IMR-90 (cell line): ENCODE results near the gene CNTLN. TPM values are rescaled to one million over a fixed set of nuclear protein-coding genes. Genes with fewer than 3 reads are reported as not detected.

Source experiments
- ATAC-seq: fragments of 200-7000 bp; cut with Tn5 transposase; 2 replicates; pipeline ENCODE4 v1.9.1; 2020; ENCODE audit warnings: low read depth, mild to moderate bottlenecking, moderate library complexity
- BruUV-seq: library from RNA; stranded (reverse); fragments of 400-500 nt; replicated peaks from 2 replicates; lab custom pipeline; 2021; lab: Mats Ljungman, UMichigan
- CTCF ChIA-PET: fragments of 300-600 bp; formaldehyde crosslinking; extraction: SDS; loops from one replicate; lab custom pipeline; 2021; ENCODE audit warnings: antibody characterized with exemption; lab: Yijun Ruan, JAX
- POLR2A ChIA-PET: fragments of 300-600 bp; sonication (Branson Sonifier 250); formaldehyde crosslinking; loops from one replicate; lab custom pipeline; 2022; ENCODE audit warnings: antibody characterized with exemption; ENCODE audit not compliant: unreplicated experiment; lab: Charles Lee
- DNase-seq: peaks from one replicate; pipeline ENCODE4 v3.0.0; 2013
- H2AFZ ChIP-seq: replicated peaks from 2 replicates; pipeline ENCODE3; 2013; ENCODE audit warnings: low read length, mild to moderate bottlenecking; ENCODE audit not compliant: poor library complexity
- H2AK5ac ChIP-seq: 2 replicates; pipeline ENCODE4 v1.6.1; 2013; ENCODE audit warnings: low read depth, low read length, inconsistent platforms
- H2AK9ac ChIP-seq: replicated peaks from 2 replicates; pipeline ENCODE3; 2013; ENCODE audit warnings: mild to moderate bottlenecking, low read depth, low read length, moderate library complexity; ENCODE audit not compliant: poor library complexity
- H2BK120ac ChIP-seq: 2 replicates; pipeline ENCODE4 v1.6.1; 2013; ENCODE audit warnings: low read depth, low read length, inconsistent platforms
- H2BK15ac ChIP-seq: 3 replicates; pipeline ENCODE4 v1.6.1; 2013; ENCODE audit warnings: low read depth, low read length, inconsistent platforms
- H2BK20ac ChIP-seq: 2 replicates; pipeline ENCODE4 v1.6.1; 2013; ENCODE audit warnings: low read depth, mild to moderate bottlenecking, inconsistent platforms, low read length, moderate library complexity
- H2BK5ac ChIP-seq: 2 replicates; pipeline ENCODE4 v1.6.1; 2013; ENCODE audit warnings: mild to moderate bottlenecking, low read depth, low read length, inconsistent platforms; ENCODE audit not compliant: poor library complexity, severe bottlenecking
- H3K14ac ChIP-seq: replicated peaks from 2 replicates; pipeline ENCODE4 v1.6.1; 2013; ENCODE audit warnings: low read depth, low read length, inconsistent platforms
- H3K18ac ChIP-seq: 2 replicates; pipeline ENCODE4 v1.6.1; 2013; ENCODE audit warnings: low read depth, low read length, control low read depth
- H3K23ac ChIP-seq: 2 replicates; pipeline ENCODE4 v1.6.1; 2013; ENCODE audit warnings: low read depth, low read length, inconsistent platforms
- H3K27ac ChIP-seq: 2 replicates; pipeline ENCODE4 v1.5.1; 2013; ENCODE audit warnings: mild to moderate bottlenecking, control low read depth, low read length; ENCODE audit not compliant: insufficient read depth
- H3K27me3 ChIP-seq: 2 replicates; pipeline ENCODE4 v1.6.1; 2013; ENCODE audit warnings: low read length; ENCODE audit not compliant: control insufficient read depth, insufficient read depth
- H3K36me3 ChIP-seq: 2 replicates; pipeline ENCODE4 v1.6.1; 2013; ENCODE audit warnings: low read length, mixed read lengths; ENCODE audit not compliant: control insufficient read depth, insufficient read depth
- H3K4ac ChIP-seq: 2 replicates; pipeline ENCODE4 v1.6.1; 2013; ENCODE audit warnings: low read depth, low read length, inconsistent platforms
- H3K4me1 ChIP-seq: 2 replicates; pipeline ENCODE4 v1.6.1; 2013; ENCODE audit warnings: low read length, mixed read lengths; ENCODE audit not compliant: control insufficient read depth, insufficient read depth
- H3K4me2 ChIP-seq: 2 replicates; pipeline ENCODE4 v1.6.1; 2013; ENCODE audit warnings: low read depth, mild to moderate bottlenecking, control low read depth, low read length, moderate library complexity
- H3K4me3 ChIP-seq: 2 replicates; pipeline ENCODE4 v1.5.1; 2013; ENCODE audit warnings: low read depth, mild to moderate bottlenecking, control low read depth, low read length, moderate library complexity; ENCODE audit not compliant: insufficient read depth
- H3K56ac ChIP-seq: 2 replicates; pipeline ENCODE4 v1.6.1; 2013; ENCODE audit warnings: low read length, inconsistent platforms; ENCODE audit not compliant: insufficient read depth; ENCODE audit errors: extremely low read depth
- H3K79me1 ChIP-seq, 2 experiments: 2 replicates each; pipeline ENCODE4 v1.6.1; 2013; ENCODE audit warnings: low read length in 2 of 2, inconsistent platforms in 1 of 2, low read depth in 1 of 2
- H3K9ac ChIP-seq: 2 replicates; pipeline ENCODE4 v1.6.1; 2013; ENCODE audit warnings: low read depth, low read length, control low read depth
- H3K9me1 ChIP-seq: 2 replicates; pipeline ENCODE4 v1.6.1; 2013; ENCODE audit warnings: low read length, inconsistent platforms; ENCODE audit not compliant: insufficient read depth
- H3K9me3 ChIP-seq: 2 replicates; pipeline ENCODE4 v1.6.1; 2013; ENCODE audit warnings: low read length; ENCODE audit not compliant: control insufficient read depth, insufficient read depth
- H4K20me1 ChIP-seq: 2 replicates; pipeline ENCODE4 v1.6.1; 2013; ENCODE audit warnings: low read length, inconsistent platforms; ENCODE audit not compliant: insufficient read depth
- H4K5ac ChIP-seq: 2 replicates; pipeline ENCODE4 v1.6.1; 2013; ENCODE audit warnings: mild to moderate bottlenecking, low read depth, low read length, control low read depth
- H4K8ac ChIP-seq, 2 experiments: 2 replicates each; pipeline ENCODE4 v1.6.1; 2013; ENCODE audit warnings: low read depth in 2 of 2, low read length in 2 of 2, control low read depth in 1 of 2, inconsistent platforms in 1 of 2
- H4K91ac ChIP-seq: 2 replicates; pipeline ENCODE4 v1.6.1; 2013; ENCODE audit warnings: low read depth, low read length, inconsistent platforms; ENCODE audit not compliant: insufficient read depth
- BHLHE40 ChIP-seq: fragments of 150-350 bp; IDR thresholded peaks from 2 replicates; pipeline ENCODE4 v1.6.1; 2016; ENCODE audit warnings: mild to moderate bottlenecking, low read depth, low read length
- CEBPB ChIP-seq: IDR thresholded peaks from 2 replicates; pipeline ENCODE4 v1.6.1; 2012; ENCODE audit warnings: low read depth, low read length, improper control_type of control experiment
- CHD1 ChIP-seq: IDR thresholded peaks from 2 replicates; pipeline ENCODE4 v1.6.1; 2012; ENCODE audit warnings: low read depth, low read length, improper control_type of control experiment
- FOS ChIP-seq: fragments of 150-350 bp; IDR thresholded peaks from 2 replicates; pipeline ENCODE4 v1.6.1; 2016; ENCODE audit warnings: low read depth, low read length
- MAFK ChIP-seq: IDR thresholded peaks from 2 replicates; pipeline ENCODE4 v1.6.1; 2012; ENCODE audit warnings: low read depth, low read length, improper control_type of control experiment
- MAZ ChIP-seq: IDR thresholded peaks from 2 replicates; pipeline ENCODE4 v1.6.1; 2012; ENCODE audit warnings: low read depth, mild to moderate bottlenecking, low read length, improper control_type of control experiment, moderate library complexity, borderline replicate concordance
- MXI1 ChIP-seq: IDR thresholded peaks from 2 replicates; pipeline ENCODE4 v1.6.1; 2012; ENCODE audit warnings: low read depth, mild to moderate bottlenecking, low read length, moderate library complexity, borderline replicate concordance
- NFE2L2 ChIP-seq: fragments of 150-350 bp; IDR thresholded peaks from 2 replicates; pipeline ENCODE4 v1.6.1; 2016; ENCODE audit warnings: low read depth, mild to moderate bottlenecking, low read length
- POLR2A ChIP-seq: IDR thresholded peaks from 2 replicates; pipeline ENCODE4 v1.6.1; 2012; ENCODE audit warnings: mild to moderate bottlenecking, low read depth, low read length
- RAD21 ChIP-seq: IDR thresholded peaks from 2 replicates; pipeline ENCODE4 v1.6.1; 2012; ENCODE audit warnings: low read length, improper control_type of control experiment
- RCOR1 ChIP-seq: IDR thresholded peaks from 2 replicates; pipeline ENCODE4 v1.6.1; 2012; ENCODE audit warnings: mild to moderate bottlenecking, low read length, improper control_type of control experiment; ENCODE audit not compliant: insufficient replicate concordance
- SMC3 ChIP-seq: fragments of 150-350 bp; IDR thresholded peaks from 2 replicates; pipeline ENCODE4 v1.6.1; 2016; ENCODE audit warnings: low read depth, mild to moderate bottlenecking, antibody characterized with exemption, low read length, moderate library complexity
- WGBS, 2 experiments: methylation state at CpG; one replicate each; pipeline versions ENCODE4 v1.1.5 to v1.1.7; 2013; ENCODE audit warnings: missing lambda C conversion rate in 2 of 2; ENCODE audit not compliant: insufficient read length in 1 of 2; ENCODE audit errors: extremely low coverage in 2 of 2; 5-methylcytosine and 5-hydroxymethylcytosine counted together
- dilution Hi-C: fragments of 300-500 bp; cut with HindIII; formaldehyde crosslinking; loops from one replicate; pipeline ENCODE4 v1.14.3; 2018; ENCODE audit warnings: low sequenced_read_pairs; ENCODE audit not compliant: unreplicated experiment
- in situ Hi-C: fragments of 300-500 bp; cut with MboI; formaldehyde crosslinking; loops from 3 replicates; pipeline ENCODE4 v1.14.3; 2019; ENCODE audit warnings: low sequenced_read_pairs, inconsistent platforms, mixed read lengths
- intact Hi-C: fragments of 100-400 bp; cut with micrococcal nuclease; formaldehyde crosslinking; loops from 2 replicates; pipeline ENCODE4 v1.10.0; 2022
- polyA plus RNA-seq, 3 experiments: library from polyadenylated mRNA; depleted of rRNA; stranded (reverse); fragments of >200 nt; gene quantifications; 2 replicates each; pipeline ENCODE4 v1.2.3, GENCODE V29; 2012; ENCODE audit warnings: low replicate concordance in 1 of 3
- total RNA-seq: library from RNA; depleted of rRNA; stranded (reverse); fragments of >200 nt; gene quantifications from 2 replicates; pipeline ENCODE4 v1.2.3, GENCODE V29; 2012
- TF ChIP-seq, protein P1 (sequence below): fragments of 150-350 bp; IDR thresholded peaks from 2 replicates; pipeline ENCODE4 v1.6.1; 2016; ENCODE audit warnings: low read depth, mild to moderate bottlenecking, low read length, moderate library complexity, borderline replicate concordance
- TF ChIP-seq, protein P2 (sequence below): conservative IDR thresholded peaks from 2 replicates; pipeline ENCODE4 v1.5.1; 2012; ENCODE audit warnings: mild to moderate bottlenecking, low read depth, low read length, improper control_type of control experiment
- TF ChIP-seq, protein P3 (sequence below): fragments of 150-350 bp; IDR thresholded peaks from 2 replicates; pipeline ENCODE4 v1.6.1; 2017; ENCODE audit warnings: mild to moderate bottlenecking, antibody characterized with exemption, low read length, low read depth

Gene CNTLN
- total and polyA plus RNA-seq, 2 of the 4 experiments (the other 2 are of a cell fraction), result 3.8 to 5.9 TPM

DNA sequence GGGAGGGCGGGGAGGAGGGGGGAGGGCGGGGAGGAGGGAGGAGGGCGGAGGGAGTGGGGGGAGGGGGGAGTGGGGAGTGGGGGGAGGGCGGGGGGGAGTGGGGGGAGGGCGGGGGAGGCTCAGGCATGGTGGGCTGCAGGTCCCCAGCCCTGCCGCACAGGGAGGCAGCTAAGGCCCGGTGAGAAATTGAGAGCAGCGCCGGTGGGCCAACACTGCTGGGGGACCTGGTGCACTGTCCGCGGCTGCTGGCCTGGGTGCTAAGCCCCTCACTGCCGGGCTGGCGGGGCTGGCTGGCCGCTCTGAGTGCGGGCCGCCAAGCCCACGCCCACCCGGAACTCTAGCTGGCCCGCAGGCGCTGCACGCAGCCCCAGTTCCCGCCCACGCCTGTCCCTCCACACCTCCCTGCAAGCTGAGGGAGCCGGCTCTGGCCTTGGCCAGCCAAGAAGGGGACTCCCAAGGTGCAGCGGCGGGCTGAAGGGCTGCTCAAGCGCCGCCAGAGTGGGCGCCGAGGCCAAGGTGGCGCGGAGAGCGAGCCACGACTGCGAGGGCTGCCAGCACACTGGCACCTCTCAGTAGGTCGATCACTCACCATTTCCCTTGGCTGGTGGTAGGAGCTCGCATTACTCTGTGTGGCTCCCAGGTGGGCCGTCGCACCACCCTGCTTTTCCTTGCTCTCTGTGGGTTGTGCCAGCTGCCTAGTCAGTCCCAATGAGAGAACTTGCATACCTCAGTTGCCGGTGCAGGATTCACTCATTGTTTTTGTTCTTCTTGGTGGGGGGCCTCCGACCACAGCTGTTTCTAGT lies 160.2 kb downstream of the CNTLN start:
- ATAC-seq (no peak), DNase-seq (no peak)
- Histone ChIP-seq H3K4me1 (no peaks in the 10 kb centered on the region), H4K5ac (no peak overlapping the region), H3K9me1 (no peaks in the 10 kb centered on the region), H3K14ac (no peak overlapping the region), H3K9me3 (no peaks in the 10 kb centered on the region), H4K20me1 (no peaks in the 10 kb centered on the region), H3K56ac (no peak overlapping the region), H2BK120ac (no peak overlapping the region), H3K27ac (no peak overlapping the region), H3K36me3 (peaks cover 3% of the 10 kb centered on the region; the same call in 1 of the 2 replicates), H2AK9ac (no peak overlapping the region), H2AFZ (no peak overlapping the region), H3K23ac (no peak overlapping the region), H3K27me3 (no peaks in the 10 kb centered on the region), H3K9ac (no peak overlapping the region), H2BK5ac (no peak overlapping the region), H4K8ac (no peak overlapping the region), H3K4me2 (no peak overlapping the region), H3K4ac (no peak overlapping the region), H2AK5ac (no peak overlapping the region), H2BK15ac (no peak overlapping the region), H2BK20ac (no peak overlapping the region), H3K79me1 (no peaks in the 10 kb centered on the region; a peak in 2 of 4 replicates), H4K91ac (no peak overlapping the region), H3K18ac (no peak overlapping the region), H3K4me3 (no peak overlapping the region)
- intact Hi-C loops (no loop called here), dilution Hi-C loops (no loop called here), in situ Hi-C loops (no loop called here)
- POLR2A ChIA-PET, result no interaction called here
- CTCF ChIA-PET, result no interaction called here
- 100% methylated on average over 1 of the region's 41 CpGs; no CpG with 5 or more reads in 1 of the 2 experiments for WGBS, 2 experiments
- no TSS peak for BruUV-seq
- TF ChIP-seq CHD1, result no peak
- no peak for TF ChIP-seq BHLHE40
- no peak for TF ChIP-seq MXI1
- TF ChIP-seq, protein P1, sequence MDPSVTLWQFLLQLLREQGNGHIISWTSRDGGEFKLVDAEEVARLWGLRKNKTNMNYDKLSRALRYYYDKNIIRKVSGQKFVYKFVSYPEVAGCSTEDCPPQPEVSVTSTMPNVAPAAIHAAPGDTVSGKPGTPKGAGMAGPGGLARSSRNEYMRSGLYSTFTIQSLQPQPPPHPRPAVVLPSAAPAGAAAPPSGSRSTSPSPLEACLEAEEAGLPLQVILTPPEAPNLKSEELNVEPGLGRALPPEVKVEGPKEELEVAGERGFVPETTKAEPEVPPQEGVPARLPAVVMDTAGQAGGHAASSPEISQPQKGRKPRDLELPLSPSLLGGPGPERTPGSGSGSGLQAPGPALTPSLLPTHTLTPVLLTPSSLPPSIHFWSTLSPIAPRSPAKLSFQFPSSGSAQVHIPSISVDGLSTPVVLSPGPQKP, result no peak
- no peak for TF ChIP-seq SMC3
- no peak for TF ChIP-seq FOS
- TF ChIP-seq MAFK, result no peak
- TF ChIP-seq CEBPB, result no peak
- TF ChIP-seq MAZ, result no peak
- no peak for TF ChIP-seq POLR2A
- no peak for TF ChIP-seq RCOR1
- TF ChIP-seq, protein P2, sequence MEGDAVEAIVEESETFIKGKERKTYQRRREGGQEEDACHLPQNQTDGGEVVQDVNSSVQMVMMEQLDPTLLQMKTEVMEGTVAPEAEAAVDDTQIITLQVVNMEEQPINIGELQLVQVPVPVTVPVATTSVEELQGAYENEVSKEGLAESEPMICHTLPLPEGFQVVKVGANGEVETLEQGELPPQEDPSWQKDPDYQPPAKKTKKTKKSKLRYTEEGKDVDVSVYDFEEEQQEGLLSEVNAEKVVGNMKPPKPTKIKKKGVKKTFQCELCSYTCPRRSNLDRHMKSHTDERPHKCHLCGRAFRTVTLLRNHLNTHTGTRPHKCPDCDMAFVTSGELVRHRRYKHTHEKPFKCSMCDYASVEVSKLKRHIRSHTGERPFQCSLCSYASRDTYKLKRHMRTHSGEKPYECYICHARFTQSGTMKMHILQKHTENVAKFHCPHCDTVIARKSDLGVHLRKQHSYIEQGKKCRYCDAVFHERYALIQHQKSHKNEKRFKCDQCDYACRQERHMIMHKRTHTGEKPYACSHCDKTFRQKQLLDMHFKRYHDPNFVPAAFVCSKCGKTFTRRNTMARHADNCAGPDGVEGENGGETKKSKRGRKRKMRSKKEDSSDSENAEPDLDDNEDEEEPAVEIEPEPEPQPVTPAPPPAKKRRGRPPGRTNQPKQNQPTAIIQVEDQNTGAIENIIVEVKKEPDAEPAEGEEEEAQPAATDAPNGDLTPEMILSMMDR, result no peak
- TF ChIP-seq RAD21, result no peak
- TF ChIP-seq, protein P3, sequence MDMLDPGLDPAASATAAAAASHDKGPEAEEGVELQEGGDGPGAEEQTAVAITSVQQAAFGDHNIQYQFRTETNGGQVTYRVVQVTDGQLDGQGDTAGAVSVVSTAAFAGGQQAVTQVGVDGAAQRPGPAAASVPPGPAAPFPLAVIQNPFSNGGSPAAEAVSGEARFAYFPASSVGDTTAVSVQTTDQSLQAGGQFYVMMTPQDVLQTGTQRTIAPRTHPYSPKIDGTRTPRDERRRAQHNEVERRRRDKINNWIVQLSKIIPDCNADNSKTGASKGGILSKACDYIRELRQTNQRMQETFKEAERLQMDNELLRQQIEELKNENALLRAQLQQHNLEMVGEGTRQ, result no peak
- TF ChIP-seq NFE2L2, result no peak
